GM18907 (cell line): ENCODE data around the gene MYL12B.

Experiments used
- ATAC-seq: cut with Tn5 transposase; IDR thresholded peaks from one replicate; pipeline ENCODE4 v1.9.1; 2021; ENCODE audit warnings: mild to moderate bottlenecking, moderate library complexity; ENCODE audit not compliant: unreplicated experiment

MYL12B gene

DNA sequence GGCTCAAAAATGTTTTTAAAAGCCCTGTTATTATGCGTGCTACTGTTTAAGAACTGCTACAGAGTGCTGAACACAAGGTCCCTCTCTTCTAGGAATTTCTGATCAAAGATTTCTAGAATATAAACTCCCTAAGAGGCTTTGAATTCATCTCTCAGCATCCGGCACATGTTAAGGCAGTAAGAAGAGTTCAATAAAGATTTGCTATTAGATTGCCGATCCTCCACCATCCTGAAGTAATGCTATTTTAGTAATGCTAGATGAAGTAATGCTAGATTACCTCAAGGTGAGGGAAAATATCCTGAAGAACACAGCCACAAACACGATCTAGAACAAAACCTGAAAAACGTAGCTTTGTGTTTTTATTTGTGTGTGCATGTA is 949 bp upstream of the MYL12B start:
- no peak for ATAC-seq

DNA sequence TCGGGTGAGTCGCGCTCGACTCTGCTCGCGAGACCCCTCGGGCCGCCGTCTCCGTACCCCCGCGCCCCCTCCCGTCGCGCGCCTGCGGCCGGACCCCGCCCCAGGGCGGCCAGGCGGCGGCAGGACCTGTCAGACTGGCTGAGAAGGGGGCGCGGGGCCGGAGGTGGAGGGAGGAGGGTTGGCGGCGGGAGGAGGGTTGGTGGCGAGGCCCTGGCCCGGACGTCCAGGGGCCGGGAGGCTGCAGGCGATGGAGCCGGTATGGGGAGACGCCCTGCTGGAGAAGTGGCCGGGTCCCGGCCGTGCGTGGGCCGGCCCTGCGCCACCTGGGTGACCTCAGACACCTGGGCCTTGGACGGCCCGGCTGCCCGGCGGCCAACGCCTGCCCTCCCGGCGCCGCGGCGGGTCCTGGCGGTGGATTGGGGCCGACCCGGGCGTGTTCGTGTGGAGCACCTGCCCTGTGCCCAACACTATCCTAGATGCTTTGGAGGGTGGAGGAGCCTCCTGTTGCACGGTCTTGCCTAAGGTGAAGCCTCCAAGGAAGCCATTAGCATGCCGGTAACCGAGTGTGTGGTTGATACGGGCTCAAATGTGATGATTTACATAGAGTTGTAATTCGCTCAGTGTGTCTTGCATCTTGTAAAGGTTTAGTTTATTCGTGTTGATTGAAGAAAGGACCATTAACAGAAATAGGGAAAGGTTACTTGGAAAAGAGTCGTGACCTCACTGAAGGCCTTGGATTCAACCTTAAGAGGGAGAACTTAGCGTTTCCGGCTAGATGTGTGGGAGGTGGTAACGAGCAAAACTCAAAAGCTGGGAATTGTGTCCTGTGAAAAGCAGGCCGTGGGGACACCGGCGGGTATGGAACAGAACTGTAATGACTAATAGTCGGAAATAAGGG is 550 bp downstream of the MYL12B start:
- peak; percentile 37 for ATAC-seq

GRCh38 chr18:3263132-3263700 is 1.3 kb downstream of the MYL12B start:
- ATAC-seq: no peak

DNA sequence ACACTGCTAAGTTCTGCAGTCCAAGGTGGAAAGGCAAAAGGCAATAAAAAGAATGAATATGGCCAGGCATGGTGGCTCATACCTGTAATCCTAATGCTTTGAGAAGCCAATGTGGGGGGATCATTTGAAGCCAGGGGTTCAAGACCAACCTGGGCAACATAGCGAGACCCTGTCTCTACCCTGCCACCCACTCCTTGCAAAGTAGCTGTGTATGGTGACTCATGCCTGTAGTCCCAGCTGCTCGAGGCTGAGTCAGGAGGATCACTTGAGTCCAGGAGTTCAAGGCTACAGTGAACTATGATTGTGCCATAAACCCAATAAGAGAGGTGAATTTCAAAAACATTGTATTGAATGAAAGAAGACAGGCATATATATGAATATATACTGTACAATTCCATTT is 2.4 kb downstream of the MYL12B start:
- ATAC-seq: no peak

DNA sequence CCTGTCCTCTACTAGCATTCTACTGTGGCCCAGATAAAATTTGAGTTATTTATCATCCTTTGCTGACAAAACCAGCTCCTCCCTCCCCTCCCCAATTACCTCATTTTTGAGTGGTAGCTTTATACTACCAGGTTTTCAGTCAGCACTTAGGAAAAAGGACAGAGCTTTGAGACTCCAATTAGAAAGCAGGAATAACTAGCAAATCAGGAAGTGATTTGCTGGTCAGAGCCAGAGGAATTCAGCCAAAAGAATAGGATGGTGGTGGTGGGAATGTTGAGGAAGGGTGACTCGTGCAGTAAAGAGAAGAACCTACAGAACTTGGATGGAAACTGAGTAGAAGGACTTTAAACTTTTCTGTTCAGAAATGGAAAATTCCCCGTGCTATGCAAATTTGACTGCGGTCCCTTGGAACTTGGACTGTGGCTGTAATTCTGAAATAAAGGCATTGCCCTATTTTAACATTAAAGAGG is 3.7 kb downstream of the MYL12B start:
- no peak for ATAC-seq

- ATAC-seq: no peak
Measured at GRCh38 chr18:3266062-3266608, 4.2 kb downstream of the MYL12B start.

DNA sequence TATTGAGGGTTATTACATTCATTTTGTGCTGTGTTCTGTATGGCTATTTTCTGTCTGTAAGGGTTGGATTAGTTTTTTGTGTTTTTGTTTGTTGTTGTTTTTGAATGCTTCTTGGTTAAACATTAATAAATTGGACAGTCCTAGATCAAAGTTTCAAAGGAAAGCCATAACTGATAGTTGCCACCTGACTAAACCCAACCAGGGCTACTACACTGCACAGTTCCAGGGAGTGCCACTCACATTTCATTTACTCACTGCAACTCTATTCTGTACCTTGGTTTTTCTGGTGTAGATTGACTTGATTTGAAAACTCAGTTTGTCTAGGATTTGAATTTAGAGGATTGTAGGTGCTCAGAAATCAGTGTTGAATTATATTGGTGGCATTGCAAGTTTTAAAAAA is 6.4 kb downstream of the MYL12B start:
- ATAC-seq: no peak

- ATAC-seq: no peak
Measured at GRCh38 chr18:3269241-3269913, 7.4 kb downstream of the MYL12B start.

GRCh38 chr18:3269914-3270299 is 8.0 kb downstream of the MYL12B start:
- no peak for ATAC-seq

- no peak for ATAC-seq
Measured at GRCh38 chr18:3273042-3273441, 11.1 kb downstream of the MYL12B start.

DNA sequence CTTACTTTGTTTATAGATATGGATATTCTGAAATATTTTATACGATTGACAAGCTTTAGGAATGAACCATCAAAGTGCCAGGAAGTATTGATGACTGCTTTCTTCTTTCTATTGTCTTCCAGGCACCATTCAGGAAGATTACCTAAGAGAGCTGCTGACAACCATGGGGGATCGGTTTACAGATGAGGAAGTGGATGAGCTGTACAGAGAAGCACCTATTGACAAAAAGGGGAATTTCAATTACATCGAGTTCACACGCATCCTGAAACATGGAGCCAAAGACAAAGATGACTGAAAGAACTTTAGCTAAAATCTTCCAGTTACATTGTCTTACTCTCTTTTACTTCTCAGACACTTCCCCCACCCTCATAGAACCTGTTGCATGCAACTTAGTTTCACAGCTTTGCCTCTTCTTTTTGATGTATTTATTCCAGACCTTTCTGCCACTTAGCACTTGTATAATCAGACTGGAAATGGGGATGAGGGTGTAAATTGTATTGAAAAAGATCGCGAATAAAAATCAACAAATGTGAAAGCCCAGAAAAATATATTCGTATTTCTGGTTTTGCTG is 15.8 kb downstream of the MYL12B start:
- peak; percentile 42 for ATAC-seq

- peak; percentile 83 for ATAC-seq
Measured at GRCh38 chr18:3279201-3280185, 17.6 kb downstream of the MYL12B start.

DNA sequence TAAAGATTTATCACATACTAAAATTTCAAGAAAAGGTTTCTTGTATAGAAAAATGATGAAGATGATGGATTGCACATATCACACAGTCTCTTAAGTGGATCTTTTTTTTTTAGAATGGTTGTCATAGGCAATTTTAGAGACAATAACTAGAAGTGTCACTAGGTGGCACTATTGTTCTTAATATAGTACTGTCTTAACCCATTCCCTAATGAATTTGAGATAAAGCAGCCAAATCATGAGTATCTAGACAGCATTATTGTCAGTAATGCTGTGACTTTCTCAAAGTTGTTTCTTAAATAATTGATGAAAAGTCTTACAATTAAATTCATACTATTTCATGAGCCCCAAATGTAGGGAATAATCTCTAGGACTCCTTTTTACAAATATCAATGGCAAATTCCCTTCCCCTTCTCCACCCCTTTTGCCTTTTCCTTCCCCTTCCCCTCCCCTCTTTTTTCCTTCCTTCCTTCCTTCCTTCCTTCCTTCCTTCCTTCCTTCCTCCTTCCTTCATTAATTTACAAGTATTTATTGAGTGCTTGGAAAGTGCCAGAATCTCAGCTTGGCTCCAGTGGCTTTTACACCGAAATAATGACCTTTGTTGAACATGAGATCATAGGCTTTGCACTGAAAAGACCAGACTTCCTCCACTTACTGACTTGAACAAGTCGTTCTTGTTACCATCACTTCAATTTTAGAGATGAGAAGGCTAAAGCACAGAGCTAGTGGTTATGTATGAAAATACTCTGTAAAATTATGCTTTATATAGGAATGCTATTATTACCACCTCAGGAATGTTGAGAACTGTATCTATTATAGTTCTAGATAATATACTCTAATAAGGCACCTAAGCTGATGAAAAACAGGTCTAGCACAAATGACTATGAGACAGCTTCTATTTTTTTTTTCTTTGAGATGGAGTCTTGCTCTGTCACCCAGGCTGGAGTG is 19.8 kb downstream of the MYL12B start:
- peak; percentile 45 for ATAC-seq

DNA sequence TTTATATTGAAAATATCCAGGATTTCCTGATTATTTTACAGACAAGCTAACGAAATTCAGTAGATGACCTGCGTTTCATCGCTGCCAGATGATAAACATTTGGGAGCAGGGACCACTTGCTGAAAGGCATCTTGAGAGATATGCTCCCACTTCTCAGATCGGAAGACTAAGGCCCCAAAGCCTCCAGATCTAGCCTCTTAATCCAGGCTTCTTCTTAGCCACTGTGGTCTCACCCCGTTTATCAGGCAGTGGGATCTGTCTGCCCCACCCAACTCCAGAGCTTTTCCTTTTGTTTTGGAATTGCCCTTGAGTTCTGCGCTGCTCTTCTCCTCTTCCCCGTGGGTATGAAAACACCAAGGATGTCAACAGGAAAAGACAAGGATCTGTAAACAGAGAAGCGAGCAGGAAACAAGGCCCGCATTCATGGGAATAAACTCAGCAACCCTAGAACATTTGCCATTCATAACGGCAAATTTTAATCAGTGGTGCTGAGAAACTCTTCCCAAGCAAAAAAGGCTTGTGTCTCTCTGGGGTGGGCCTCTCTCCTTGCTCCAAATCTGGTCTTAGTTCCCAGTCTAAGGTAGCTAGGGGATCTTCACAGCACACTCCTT is 21.4 kb downstream of the MYL12B start:
- ATAC-seq: no peak

DNA sequence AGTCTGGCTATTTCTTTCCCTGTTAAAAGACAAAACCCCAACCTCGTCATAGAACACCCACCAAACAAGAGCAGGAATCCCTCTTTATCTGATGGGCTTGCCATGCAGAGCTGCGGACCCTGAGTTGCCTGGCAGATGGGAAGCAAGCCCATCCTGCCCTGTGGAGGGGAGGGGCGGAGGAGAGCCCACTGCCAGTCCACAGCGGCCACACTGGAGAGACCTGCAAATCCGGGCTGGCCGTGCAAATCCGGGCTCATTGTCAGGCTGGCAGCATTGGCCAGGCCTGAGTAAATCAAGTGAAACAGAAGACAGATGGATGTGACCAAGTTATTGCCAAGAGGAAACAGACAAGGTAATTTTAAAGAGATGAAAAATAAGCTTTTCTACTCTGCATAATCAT is 22.0 kb downstream of the MYL12B start:
- no peak for ATAC-seq

- ATAC-seq: no peak
Measured at GRCh38 chr18:3284501-3284900, 22.6 kb downstream of the MYL12B start.

- ATAC-seq: no peak
Measured at GRCh38 chr18:3286159-3286558, 24.2 kb downstream of the MYL12B start.

DNA sequence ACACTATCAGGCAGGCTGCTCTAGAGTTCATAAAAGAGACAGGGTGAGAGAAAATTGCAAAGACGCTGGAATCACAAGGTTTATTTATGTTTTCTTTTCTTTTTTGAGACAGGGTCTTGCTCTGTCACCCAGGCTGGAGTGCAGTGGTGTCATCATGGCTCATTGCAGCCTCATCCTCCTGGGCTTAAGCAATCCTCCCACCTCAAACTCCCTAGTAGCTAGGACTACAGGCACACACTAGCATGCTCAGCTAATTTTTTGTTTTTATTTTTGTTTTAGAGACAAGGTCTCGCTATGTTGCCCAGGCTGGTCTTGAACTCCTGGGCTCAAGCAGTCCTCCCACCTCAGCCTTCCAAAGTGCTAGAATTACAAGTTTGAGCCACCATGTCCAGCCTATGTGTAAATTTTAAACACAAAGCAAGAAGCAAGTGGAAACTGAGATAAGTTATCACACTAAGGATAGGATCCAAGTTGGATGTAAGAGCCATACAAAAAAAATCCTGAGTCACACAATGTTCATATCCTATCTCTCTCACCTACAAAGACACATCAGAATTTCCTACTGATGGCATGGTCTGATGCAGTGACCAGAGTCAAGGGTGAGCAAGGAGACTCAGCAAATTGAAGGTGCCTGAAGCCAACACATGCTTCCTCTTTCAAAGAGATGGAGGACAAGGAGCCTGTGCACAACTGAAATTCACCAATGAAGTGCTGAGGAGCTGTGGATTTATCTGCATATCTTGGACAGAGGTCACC is 31.4 kb downstream of the MYL12B start:
- no peak for ATAC-seq
